Keratinocyte (primary cell): ENCODE measurements around the gene MX2.

ENCODE experiments used
- EZH2 ChIP-seq: IDR thresholded peaks from one replicate; pipeline ENCODE4 v1.6.1; 2012; ENCODE audit warnings: inconsistent platforms, mild to moderate bottlenecking, low read length, moderate library complexity
- TF ChIP-seq, protein P1 (sequence below), 3 experiments: IDR thresholded peaks in 1 of 3; conservative IDR thresholded peaks in 1 of 3; optimal IDR thresholded peaks in 1 of 3; 2 replicates in 2 of 3; 3 replicates in 1 of 3; pipeline versions ENCODE3 to v1.5.1; 2011; ENCODE audit warnings: low read length in 3 of 3, mild to moderate bottlenecking in 3 of 3, moderate library complexity in 2 of 3, control low read depth in 1 of 3, inconsistent platforms in 1 of 3; ENCODE audit not compliant: insufficient read depth in 2 of 3; ENCODE audit errors: extremely low read depth in 1 of 3

DNA sequence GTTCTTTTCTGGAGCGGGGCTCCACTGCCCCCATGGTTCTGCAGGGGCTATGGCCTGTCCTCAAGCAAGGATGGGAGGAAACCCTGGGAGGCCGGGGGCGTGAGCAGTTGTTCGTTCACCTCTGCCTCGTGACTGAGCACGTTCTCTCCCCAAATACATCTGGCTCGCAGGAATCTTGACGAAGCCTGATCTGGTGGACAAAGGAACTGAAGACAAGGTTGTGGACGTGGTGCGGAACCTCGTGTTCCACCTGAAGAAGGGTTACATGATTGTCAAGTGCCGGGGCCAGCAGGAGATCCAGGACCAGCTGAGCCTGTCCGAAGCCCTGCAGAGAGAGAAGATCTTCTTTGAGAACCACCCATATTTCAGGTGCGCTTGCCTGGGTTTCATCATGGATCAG, 79.7 kb downstream of the MX2 start:
- TF ChIP-seq, protein P1, sequence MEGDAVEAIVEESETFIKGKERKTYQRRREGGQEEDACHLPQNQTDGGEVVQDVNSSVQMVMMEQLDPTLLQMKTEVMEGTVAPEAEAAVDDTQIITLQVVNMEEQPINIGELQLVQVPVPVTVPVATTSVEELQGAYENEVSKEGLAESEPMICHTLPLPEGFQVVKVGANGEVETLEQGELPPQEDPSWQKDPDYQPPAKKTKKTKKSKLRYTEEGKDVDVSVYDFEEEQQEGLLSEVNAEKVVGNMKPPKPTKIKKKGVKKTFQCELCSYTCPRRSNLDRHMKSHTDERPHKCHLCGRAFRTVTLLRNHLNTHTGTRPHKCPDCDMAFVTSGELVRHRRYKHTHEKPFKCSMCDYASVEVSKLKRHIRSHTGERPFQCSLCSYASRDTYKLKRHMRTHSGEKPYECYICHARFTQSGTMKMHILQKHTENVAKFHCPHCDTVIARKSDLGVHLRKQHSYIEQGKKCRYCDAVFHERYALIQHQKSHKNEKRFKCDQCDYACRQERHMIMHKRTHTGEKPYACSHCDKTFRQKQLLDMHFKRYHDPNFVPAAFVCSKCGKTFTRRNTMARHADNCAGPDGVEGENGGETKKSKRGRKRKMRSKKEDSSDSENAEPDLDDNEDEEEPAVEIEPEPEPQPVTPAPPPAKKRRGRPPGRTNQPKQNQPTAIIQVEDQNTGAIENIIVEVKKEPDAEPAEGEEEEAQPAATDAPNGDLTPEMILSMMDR (optimal IDR thresholded peaks at IDR 0.05 in 1 of 3, IDR thresholded peaks at IDR 0.05 in 1 of 3, conservative IDR thresholded peaks at IDR 0.05 in 1 of 3; ENCODE audit: extremely low read depth in 1 of 3, insufficient read depth in 2 of 3, low read length in 3 of 3) = no peak
- TF ChIP-seq EZH2 = no peak
